ENCODE measurements around the gene KNOP1. TPM values are rescaled to one million over a fixed set of nuclear protein-coding genes. Genes with fewer than 3 reads are reported as not detected.

The KNOP1 gene
- total RNA-seq, 2 experiments from 2014 or later: 19.7 to 33.2 TPM

GRCh38 chr16:19706846-19707245 lies 11.2 kb downstream of the KNOP1 start:
- Histone ChIP-seq H3K79me2 (ENCODE audit: insufficient read depth, low read depth, low read length) (no peaks in the 10 kb centered on the region), H3K4me3 (ENCODE audit: low read depth, low read length, poor library complexity, severe bottlenecking) (no peak overlapping the region), H4K20me1 (ENCODE audit: insufficient read depth, low read length) (peaks cover 1% of the 10 kb centered on the region; the same call in 1 of the 2 replicates), H3K36me3 (ENCODE audit: insufficient read depth, low read length) (peaks cover 94% of the 10 kb centered on the region), H2AFZ (ENCODE audit: low read length) (no peak overlapping the region), H3K9me2 (ENCODE audit: insufficient read depth, low read length) (no peaks in the 10 kb centered on the region), H3K27ac (ENCODE audit: low read depth, low read length, poor library complexity, severe bottlenecking) (no peak overlapping the region), H3K4me1 (ENCODE audit: insufficient read depth, low read length, poor library complexity, severe bottlenecking) (no peaks in the 10 kb centered on the region), H3K4me2 (ENCODE audit: low read length) (no peak overlapping the region), H3K9me3 (ENCODE audit: low read length) (no peaks in the 10 kb centered on the region)
- intact Hi-C loops (cut with micrococcal nuclease; ENCODE audit: unreplicated experiment): no loop called here
- POLR2A ChIA-PET: interaction anchor here (1.6 kb wide), 1 partner anchor 10 kb away, joined by 7 read pairs; no protein-coding TSS in a partner anchor
- no TSS peak for BruUV-seq (replicated peaks)
- CTCF ChIA-PET (ENCODE audit: unreplicated experiment): no interaction called here
- TF ChIP-seq EZH2phosphoT487 (IDR thresholded peaks at IDR 0.05; ENCODE audit: borderline replicate concordance, low read depth, low read length): no peak
- TF ChIP-seq, protein P1, sequence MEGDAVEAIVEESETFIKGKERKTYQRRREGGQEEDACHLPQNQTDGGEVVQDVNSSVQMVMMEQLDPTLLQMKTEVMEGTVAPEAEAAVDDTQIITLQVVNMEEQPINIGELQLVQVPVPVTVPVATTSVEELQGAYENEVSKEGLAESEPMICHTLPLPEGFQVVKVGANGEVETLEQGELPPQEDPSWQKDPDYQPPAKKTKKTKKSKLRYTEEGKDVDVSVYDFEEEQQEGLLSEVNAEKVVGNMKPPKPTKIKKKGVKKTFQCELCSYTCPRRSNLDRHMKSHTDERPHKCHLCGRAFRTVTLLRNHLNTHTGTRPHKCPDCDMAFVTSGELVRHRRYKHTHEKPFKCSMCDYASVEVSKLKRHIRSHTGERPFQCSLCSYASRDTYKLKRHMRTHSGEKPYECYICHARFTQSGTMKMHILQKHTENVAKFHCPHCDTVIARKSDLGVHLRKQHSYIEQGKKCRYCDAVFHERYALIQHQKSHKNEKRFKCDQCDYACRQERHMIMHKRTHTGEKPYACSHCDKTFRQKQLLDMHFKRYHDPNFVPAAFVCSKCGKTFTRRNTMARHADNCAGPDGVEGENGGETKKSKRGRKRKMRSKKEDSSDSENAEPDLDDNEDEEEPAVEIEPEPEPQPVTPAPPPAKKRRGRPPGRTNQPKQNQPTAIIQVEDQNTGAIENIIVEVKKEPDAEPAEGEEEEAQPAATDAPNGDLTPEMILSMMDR (conservative IDR thresholded peaks at IDR 0.05; ENCODE audit: low read length): no peak
- no peak for DNase-seq (ENCODE audit: low spot score)

GRCh38 chr16:19705843-19706242 lies 12.2 kb downstream of the KNOP1 start:
- intact Hi-C loops (cut with micrococcal nuclease; ENCODE audit: unreplicated experiment): no loop called here
- Histone ChIP-seq H3K9me3 (ENCODE audit: low read length) (no peaks in the 10 kb centered on the region), H4K20me1 (ENCODE audit: insufficient read depth, low read length) (no peaks in the 10 kb centered on the region), H3K27ac (ENCODE audit: low read depth, low read length, poor library complexity, severe bottlenecking) (no peak overlapping the region), H3K36me3 (ENCODE audit: insufficient read depth, low read length) (peaks cover 94% of the 10 kb centered on the region), H3K79me2 (ENCODE audit: insufficient read depth, low read depth, low read length) (no peaks in the 10 kb centered on the region), H3K4me1 (ENCODE audit: insufficient read depth, low read length, poor library complexity, severe bottlenecking) (no peaks in the 10 kb centered on the region), H3K4me2 (ENCODE audit: low read length) (no peak overlapping the region), H3K4me3 (ENCODE audit: low read depth, low read length, poor library complexity, severe bottlenecking) (no peak overlapping the region), H3K9me2 (ENCODE audit: insufficient read depth, low read length) (no peaks in the 10 kb centered on the region), H2AFZ (ENCODE audit: low read length) (no peak overlapping the region)
- CTCF ChIA-PET (ENCODE audit: unreplicated experiment): no interaction called here
- DNase-seq (ENCODE audit: low spot score): no peak
- POLR2A ChIA-PET: no interaction called here
- no peak for TF ChIP-seq EZH2phosphoT487 (IDR thresholded peaks at IDR 0.05; ENCODE audit: borderline replicate concordance, low read depth, low read length)
- TF ChIP-seq, protein P1 (conservative IDR thresholded peaks at IDR 0.05; ENCODE audit: low read length): no peak
- no TSS peak for BruUV-seq (replicated peaks)

- TF ChIP-seq EZH2phosphoT487 (IDR thresholded peaks at IDR 0.05; ENCODE audit: borderline replicate concordance, low read depth, low read length): no peak
- TF ChIP-seq, protein P1 (conservative IDR thresholded peaks at IDR 0.05; ENCODE audit: low read length): no peak
- Histone ChIP-seq H3K4me1 (ENCODE audit: insufficient read depth, low read length, poor library complexity, severe bottlenecking) (no peaks in the 10 kb centered on the region), H3K36me3 (ENCODE audit: insufficient read depth, low read length) (peaks cover 94% of the 10 kb centered on the region), H3K27ac (ENCODE audit: low read depth, low read length, poor library complexity, severe bottlenecking) (no peak overlapping the region), H3K9me3 (ENCODE audit: low read length) (no peaks in the 10 kb centered on the region), H3K4me2 (ENCODE audit: low read length) (no peak overlapping the region), H3K9me2 (ENCODE audit: insufficient read depth, low read length) (no peaks in the 10 kb centered on the region), H2AFZ (ENCODE audit: low read length) (no peak overlapping the region), H3K4me3 (ENCODE audit: low read depth, low read length, poor library complexity, severe bottlenecking) (no peak overlapping the region), H3K79me2 (ENCODE audit: insufficient read depth, low read depth, low read length) (no peaks in the 10 kb centered on the region), H4K20me1 (ENCODE audit: insufficient read depth, low read length) (0 out of 2 replicates have a peak, but pooled peaks cover 5% of the 10 kb centered on the region)
- intact Hi-C loops (cut with micrococcal nuclease; ENCODE audit: unreplicated experiment): no loop called here
- ChIA-PET POLR2A (no interaction called here), CTCF (ENCODE audit: unreplicated experiment) (no interaction called here)
- DNase-seq (ENCODE audit: low spot score): no peak
- BruUV-seq (replicated peaks): no TSS peak
Measured at GRCh38 chr16:19705146-19705501, 12.9 kb downstream of the KNOP1 start.

Data from OCI-LY7 (cell line).